Heart left ventricle (tissue), 13 donors: ENCODE results near the gene NOVA2.

Experiments used
- CTCF ChIP-seq, 12 donors: fragments of 200-600 bp; sonication (generic) in 4 of 12; IDR thresholded peaks; one replicate each; pipeline versions ENCODE4 v1.5.0 to v1.8.0; 2018 to 2022; ENCODE audit warnings: antibody characterized with exemption in 12 of 12, mild to moderate bottlenecking in 5 of 12
- POLR2A ChIP-seq, 2 donors: fragments of 450-650 bp; IDR thresholded peaks; one replicate each; pipeline ENCODE4 v1.6.1; 2017; ENCODE audit warnings: antibody characterized with exemption in 2 of 2, mild to moderate bottlenecking in 2 of 2, moderate library complexity in 2 of 2
- donor health status: ischemic (EF 13 %, LVEDD 7.1; RV severe dilation, severe dysfunction).
- donor health status: DM: no; HTN: yes; CAD: no.
- donor health status: DM: no; HTN: no; CAD: no.
- donor health status: ischemic (EF 25% LVEDD 6.9; RV normal size, moderate dysfunction).
- donor health status: ischemic (EF 25% LVEDD 5.7; RV mildly dilated, moderate dysfunction).
- donor health status: ischemic (EF 35%, LVEDD 5.7; RV mildly dilated, moderate dysfunction).
- donor health status: nonischemic (EF 11% LVEDD 7.7; RV severe dilation, severe dysfunction).
- donor health status: DM: yes; HTN: yes; CAD: no.
- donor health status: PGD.
- donor health status: ischemic (EF 29% LVEDD 5.4; RV normal size, mild dysfunction).
- donor health status: nonischemic (EF 23%, LVEDD 6.1; RV moderate dilation, normal function).

DNA sequence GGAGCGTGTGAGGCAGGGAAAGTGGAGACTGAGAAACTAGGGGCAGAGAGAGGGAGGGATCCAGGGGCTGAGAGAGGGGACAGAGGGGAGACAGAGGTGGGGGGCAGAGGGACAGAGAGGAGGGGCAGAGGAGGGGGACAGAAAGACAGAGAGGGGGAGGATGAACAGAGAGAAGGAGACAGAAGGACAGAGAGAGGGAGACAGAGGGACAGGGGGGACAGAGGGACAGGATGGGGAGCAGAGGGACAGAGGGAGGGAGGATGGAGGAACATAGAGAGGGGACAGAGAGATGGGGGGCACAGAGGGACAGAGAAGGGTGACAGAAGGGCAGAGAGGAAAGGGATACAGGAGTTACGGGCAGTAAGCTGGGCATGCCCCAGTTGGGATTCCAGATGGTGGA, 44.4 kb downstream of the NOVA2 start:
- TF ChIP-seq POLR2A (IDR thresholded peaks at IDR 0.05), result no peak
- TF ChIP-seq CTCF (IDR thresholded peaks at IDR 0.05), result no peak
